Left lung (tissue), 10 donors: ENCODE results near the gene SERPINA10. TPM values are rescaled to one million over a fixed set of nuclear protein-coding genes. Genes with fewer than 3 reads are reported as not detected.

Experiments used
- ATAC-seq: fragments of 200-7000 bp; cut with Tn5 transposase; one replicate; pipeline ENCODE4 v1.9.1; 2020; ENCODE audit warnings: moderate library complexity
- DNase-seq, 4 donors: peaks; one replicate each; pipeline ENCODE4 v3.0.0-alpha.2; 2013 to 2020
- H3K27ac ChIP-seq, 2 donors: fragments of 200-600 bp; sonication (generic) in 1 of 2; one replicate each; pipeline versions ENCODE4 v1.5.0 to v1.8.0; 2020 to 2021
- H3K27me3 ChIP-seq, 2 donors: fragments of 200-600 bp; sonication (generic) in 1 of 2; one replicate each; pipeline versions ENCODE4 v1.5.0 to v1.8.0; 2020 to 2021
- H3K36me3 ChIP-seq, 2 donors: fragments of 200-600 bp; sonication (generic) in 1 of 2; one replicate each; pipeline versions ENCODE4 v1.5.0 to v1.8.0; 2020 to 2021
- H3K4me1 ChIP-seq, 2 donors: fragments of 200-600 bp; one replicate each; pipeline ENCODE4 v1.8.0; 2021
- H3K4me3 ChIP-seq, 2 donors: fragments of 200-600 bp; sonication (generic) in 1 of 2; one replicate each; pipeline versions ENCODE4 v1.5.0 to v1.8.0; 2020 to 2021; ENCODE audit warnings: mild to moderate bottlenecking in 1 of 2
- H3K9me3 ChIP-seq, 2 donors: fragments of 200-600 bp; sonication (generic) in 1 of 2; one replicate each; pipeline versions ENCODE4 v1.5.0 to v1.8.0; 2020 to 2021
- intact Hi-C, 2 donors: fragments of 100-400 bp; cut with DNase I; formaldehyde crosslinking; loops; one replicate each; pipeline versions ENCODE4 v1.11.2 to v1.14.2; 2022
- polyA plus RNA-seq, 6 donors: library from polyadenylated mRNA; unstranded; fragments of 120-200 nt; gene quantifications; one replicate each; pipeline ENCODE4 v1.2.1, GENCODE V29; 2013; ENCODE audit not compliant: insufficient read length in 6 of 6
- total RNA-seq, 2 donors: library from RNA; stranded (reverse); fragmentation: NEBNext Ultra II Directional; extraction: Animal tissue kit (Norgen Biotek cat#: 25700); gene quantifications; one replicate each; pipeline ENCODE4 v1.2.1, GENCODE V29; 2021
- TF ChIP-seq, protein P1 (sequence below), 2 donors: fragments of 200-600 bp; sonication (generic) in 1 of 2; IDR thresholded peaks; one replicate each; pipeline versions ENCODE4 v1.5.0 to v1.8.0; 2021; ENCODE audit warnings: antibody characterized with exemption in 2 of 2
- donor health status: DM: no; HTN: yes; CAD: no.
- donor health status: DM: no; HTN: no; CAD: no.

SERPINA10 gene
- total and polyA plus RNA-seq, 8 donors: 0.06 to 0.10 (median 0.08) TPM; not detected in 2

- no peak overlapping the region for H3K27ac ChIP-seq
- H3K4me1 ChIP-seq: no peaks in the 10 kb centered on the region
- no peak overlapping the region for H3K4me3 ChIP-seq
- intact Hi-C loops: no loop called here
- H3K9me3 ChIP-seq: no peaks in the 10 kb centered on the region
- ATAC-seq (no peak), DNase-seq (no peak)
- H3K36me3 ChIP-seq: no peaks in the 10 kb centered on the region
- H3K27me3 ChIP-seq: peaks cover 0 to 5% of the 10 kb centered on the region in 2 donors
- TF ChIP-seq, protein P1, sequence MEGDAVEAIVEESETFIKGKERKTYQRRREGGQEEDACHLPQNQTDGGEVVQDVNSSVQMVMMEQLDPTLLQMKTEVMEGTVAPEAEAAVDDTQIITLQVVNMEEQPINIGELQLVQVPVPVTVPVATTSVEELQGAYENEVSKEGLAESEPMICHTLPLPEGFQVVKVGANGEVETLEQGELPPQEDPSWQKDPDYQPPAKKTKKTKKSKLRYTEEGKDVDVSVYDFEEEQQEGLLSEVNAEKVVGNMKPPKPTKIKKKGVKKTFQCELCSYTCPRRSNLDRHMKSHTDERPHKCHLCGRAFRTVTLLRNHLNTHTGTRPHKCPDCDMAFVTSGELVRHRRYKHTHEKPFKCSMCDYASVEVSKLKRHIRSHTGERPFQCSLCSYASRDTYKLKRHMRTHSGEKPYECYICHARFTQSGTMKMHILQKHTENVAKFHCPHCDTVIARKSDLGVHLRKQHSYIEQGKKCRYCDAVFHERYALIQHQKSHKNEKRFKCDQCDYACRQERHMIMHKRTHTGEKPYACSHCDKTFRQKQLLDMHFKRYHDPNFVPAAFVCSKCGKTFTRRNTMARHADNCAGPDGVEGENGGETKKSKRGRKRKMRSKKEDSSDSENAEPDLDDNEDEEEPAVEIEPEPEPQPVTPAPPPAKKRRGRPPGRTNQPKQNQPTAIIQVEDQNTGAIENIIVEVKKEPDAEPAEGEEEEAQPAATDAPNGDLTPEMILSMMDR (IDR thresholded peaks at IDR 0.05): no peak
These were observed 1.1 kb downstream of the SERPINA10 start for GRCh38 chr14:94291906-94292525.

DNA sequence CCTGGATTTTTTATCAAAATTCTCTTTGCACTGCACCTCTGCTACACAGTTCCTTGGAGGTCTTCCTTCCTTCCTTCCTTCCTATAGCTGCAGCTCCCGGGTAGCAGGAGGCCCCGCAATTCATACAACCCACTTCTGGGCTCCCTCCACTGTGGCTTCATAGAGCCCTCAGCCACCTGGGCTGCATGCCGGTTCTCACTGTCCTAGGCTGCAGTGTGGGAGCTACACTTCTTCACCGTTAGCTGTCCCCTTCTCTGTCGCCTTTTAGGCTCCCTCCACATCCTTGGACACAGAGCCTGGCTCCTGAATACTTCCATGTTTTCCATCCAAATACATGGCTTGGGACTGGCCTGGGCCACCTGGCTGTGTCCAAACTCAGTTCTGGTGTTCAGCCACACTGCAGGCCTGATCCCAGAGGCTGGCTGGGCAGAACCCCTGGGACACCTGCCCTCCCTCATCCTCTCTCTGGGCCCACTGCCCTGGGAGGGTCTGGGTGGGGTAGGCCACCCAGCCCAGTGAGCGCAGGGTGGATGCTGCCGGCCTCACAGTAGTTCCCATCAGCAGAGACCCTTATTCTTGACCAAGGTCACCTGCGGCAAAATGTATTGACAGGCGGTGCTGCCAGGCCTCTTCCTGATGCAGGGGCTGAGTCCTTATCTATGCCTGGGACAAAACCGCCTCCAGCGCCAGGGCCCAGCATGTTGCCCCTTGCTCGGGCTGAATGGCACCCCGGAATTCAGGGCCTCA lies 1.7 kb downstream of the SERPINA10 start:
- ATAC-seq (no peak), DNase-seq (no peak)
- Histone ChIP-seq H3K36me3 (no peaks in the 10 kb centered on the region), H3K4me3 (no peak overlapping the region), H3K4me1 (no peaks in the 10 kb centered on the region), H3K27ac (no peak overlapping the region), H3K27me3 (peaks cover 0 to 5% of the 10 kb centered on the region in 2 donors), H3K9me3 (no peaks in the 10 kb centered on the region)
- TF ChIP-seq, protein P1 (IDR thresholded peaks at IDR 0.05): no peak
- intact Hi-C loops: no loop called here

GRCh38 chr14:94290197-94290596 lies 2.9 kb downstream of the SERPINA10 start:
- ATAC-seq (no peak), DNase-seq (no peak)
- H3K4me1 ChIP-seq: no peaks in the 10 kb centered on the region
- TF ChIP-seq, protein P1 (IDR thresholded peaks at IDR 0.05): no peak
- H3K36me3 ChIP-seq: no peaks in the 10 kb centered on the region
- H3K4me3 ChIP-seq: no peak overlapping the region
- intact Hi-C loops: no loop called here
- H3K27me3 ChIP-seq: peaks cover 0 to 1% of the 10 kb centered on the region in 2 donors
- H3K9me3 ChIP-seq: no peaks in the 10 kb centered on the region
- H3K27ac ChIP-seq: no peak overlapping the region

GRCh38 chr14:94288610-94289465 lies 4.2 kb downstream of the SERPINA10 start:
- intact Hi-C loops: no loop called here
- Histone ChIP-seq H3K27me3 (no peaks in the 10 kb centered on the region), H3K9me3 (no peaks in the 10 kb centered on the region), H3K4me1 (no peaks in the 10 kb centered on the region), H3K4me3 (no peak overlapping the region), H3K27ac (no peak overlapping the region), H3K36me3 (no peaks in the 10 kb centered on the region)
- DNase-seq (no peak), ATAC-seq (no peak)
- TF ChIP-seq, protein P1 (IDR thresholded peaks at IDR 0.05): no peak

GRCh38 chr14:94285158-94285557 lies 7.9 kb downstream of the SERPINA10 start:
- H3K9me3 ChIP-seq: no peaks in the 10 kb centered on the region
- no peak overlapping the region for H3K4me3 ChIP-seq
- no peaks in the 10 kb centered on the region for H3K27me3 ChIP-seq
- TF ChIP-seq, protein P1 (IDR thresholded peaks at IDR 0.05): no peak
- H3K36me3 ChIP-seq: no peaks in the 10 kb centered on the region
- H3K27ac ChIP-seq: no peak overlapping the region
- DNase-seq (no peak), ATAC-seq (no peak)
- intact Hi-C loops: no loop called here
- no peaks in the 10 kb centered on the region for H3K4me1 ChIP-seq
